Progenitor cell of endocrine pancreas (in vitro differentiated cells): ENCODE data around the gene APAF1. TPM values are rescaled to one million over a fixed set of nuclear protein-coding genes. Genes with fewer than 3 reads are reported as not detected.

Experiments used
- DNase-seq: peaks from one replicate; pipeline ENCODE4 v3.0.0; 2021; ENCODE audit warnings: low spot score; ENCODE audit not compliant: unreplicated experiment
- H3K27ac Mint-ChIP-seq: 2 replicates; pipeline ENCODE4 v1.8.0; 2021; ENCODE audit warnings: mild to moderate bottlenecking, moderate library complexity, mixed read lengths
- H3K27me3 Mint-ChIP-seq: 2 replicates; pipeline ENCODE4 v1.8.0; 2021; ENCODE audit warnings: mixed read lengths
- H3K36me3 Mint-ChIP-seq: 2 replicates; pipeline ENCODE4 v1.8.0; 2022; ENCODE audit warnings: mixed read lengths; ENCODE audit not compliant: insufficient read depth
- H3K4me1 Mint-ChIP-seq: 2 replicates; pipeline ENCODE4 v1.8.0; 2021; ENCODE audit warnings: low read depth, mixed read lengths
- H3K4me3 Mint-ChIP-seq: 2 replicates; pipeline ENCODE4 v1.8.0; 2021; ENCODE audit warnings: low read depth, mild to moderate bottlenecking, moderate library complexity, mixed read lengths
- H3K9me3 Mint-ChIP-seq: 2 replicates; pipeline ENCODE4 v1.8.0; 2021; ENCODE audit warnings: low read depth, mixed read lengths
- CTCF ChIP-seq: fragments of 200-600 bp; sonication (generic); IDR thresholded peaks from one replicate; pipeline ENCODE4 v1.5.0; 2021; ENCODE audit warnings: antibody characterized with exemption, mild to moderate bottlenecking; ENCODE audit not compliant: unreplicated experiment
- total RNA-seq: library from RNA; stranded (reverse); gene quantifications from 2 replicates; pipeline ENCODE4 v1.2.1, GENCODE V29; 2021

The APAF1 gene
- total RNA-seq, 1 donor from 2014 or later, result 30.9 TPM

GRCh38 chr12:98612696-98613334, 32.3 kb upstream of the APAF1 start:
- H3K27me3 Mint-ChIP-seq, result no peaks in the 10 kb centered on the region
- no peaks in the 10 kb centered on the region for H3K4me1 Mint-ChIP-seq

GRCh38 chr12:98618952-98619351, 26.1 kb upstream of the APAF1 start:
- no peak for TF ChIP-seq CTCF
- H3K9me3 Mint-ChIP-seq, result peaks cover 9% of the 10 kb centered on the region
- no peaks in the 10 kb centered on the region for H3K4me1 Mint-ChIP-seq
- no peak overlapping the region for H3K4me3 Mint-ChIP-seq
- no peaks in the 10 kb centered on the region for H3K27me3 Mint-ChIP-seq
- peaks cover 2% of the 10 kb centered on the region for H3K36me3 Mint-ChIP-seq
- DNase-seq, result no peak
- H3K27ac Mint-ChIP-seq, result no peak overlapping the region

More at GRCh38 chr12:98612696-98613334, 32.3 kb upstream of the APAF1 start:
- no peak for TF ChIP-seq CTCF
- no peak for DNase-seq
- peaks cover 9% of the 10 kb centered on the region for H3K9me3 Mint-ChIP-seq
- peaks cover 2% of the 10 kb centered on the region for H3K36me3 Mint-ChIP-seq
- H3K27ac Mint-ChIP-seq, result no peak overlapping the region
- no peak overlapping the region for H3K4me3 Mint-ChIP-seq

GRCh38 chr12:98635657-98636323, 9.3 kb upstream of the APAF1 start:
- DNase-seq, result no peak
- H3K36me3 Mint-ChIP-seq, result peaks cover 2% of the 10 kb centered on the region
- H3K4me3 Mint-ChIP-seq, result no peak overlapping the region
- no peaks in the 10 kb centered on the region for H3K4me1 Mint-ChIP-seq
- TF ChIP-seq CTCF, result no peak
- H3K9me3 Mint-ChIP-seq, result no peaks in the 10 kb centered on the region
- H3K27me3 Mint-ChIP-seq, result no peaks in the 10 kb centered on the region
- no peak overlapping the region for H3K27ac Mint-ChIP-seq

- Mint-ChIP-seq H3K4me1 (no peaks in the 10 kb centered on the region), H3K36me3 (peaks cover 2% of the 10 kb centered on the region), H3K4me3 (no peak overlapping the region), H3K9me3 (no peaks in the 10 kb centered on the region), H3K27me3 (no peaks in the 10 kb centered on the region), H3K27ac (no peak overlapping the region)
- DNase-seq, result no peak
- no peak for TF ChIP-seq CTCF
Measured at GRCh38 chr12:98637068-98637467, 8.0 kb upstream of the APAF1 start.

GRCh38 chr12:98638009-98638408, 7.1 kb upstream of the APAF1 start:
- H3K4me3 Mint-ChIP-seq, result no peak overlapping the region
- TF ChIP-seq CTCF, result no peak
- H3K27ac Mint-ChIP-seq, result no peak overlapping the region
- no peaks in the 10 kb centered on the region for H3K36me3 Mint-ChIP-seq
- H3K27me3 Mint-ChIP-seq, result no peaks in the 10 kb centered on the region
- no peaks in the 10 kb centered on the region for H3K9me3 Mint-ChIP-seq
- no peaks in the 10 kb centered on the region for H3K4me1 Mint-ChIP-seq
- no peak for DNase-seq
